Activated CD4-positive, alpha-beta T cell treated with anti-CD3 and anti-CD28 coated beads, Interleukin-2, amount 50 U/mL, for 4 hours (primary cell): ENCODE results near the gene DISC1.

Source experiments
- DNase-seq, 2 experiments: peaks; one replicate each; pipeline ENCODE4 v3.0.0-alpha.2; 2020

DISC1 gene

DNA sequence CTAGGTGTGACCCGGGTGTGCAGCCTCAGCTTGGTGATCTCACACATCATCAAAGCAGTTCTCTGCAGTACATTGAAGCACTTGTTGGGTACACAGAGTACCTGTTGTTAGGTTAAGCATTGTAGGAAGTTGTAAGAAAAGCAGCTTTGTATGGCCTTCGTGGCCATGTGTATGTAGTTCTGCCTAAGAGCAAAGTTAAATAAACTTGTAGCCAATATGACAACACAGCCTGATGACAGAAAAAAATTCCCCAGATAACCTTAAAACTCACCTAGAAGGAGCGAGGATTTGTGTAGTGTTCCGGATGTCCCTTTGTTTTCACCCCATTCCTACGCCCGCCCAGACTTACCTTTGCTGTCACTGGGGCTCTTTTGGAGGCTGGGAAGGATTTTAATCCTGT, 48.0 kb downstream of the DISC1 start:
- no peak for DNase-seq

DNA sequence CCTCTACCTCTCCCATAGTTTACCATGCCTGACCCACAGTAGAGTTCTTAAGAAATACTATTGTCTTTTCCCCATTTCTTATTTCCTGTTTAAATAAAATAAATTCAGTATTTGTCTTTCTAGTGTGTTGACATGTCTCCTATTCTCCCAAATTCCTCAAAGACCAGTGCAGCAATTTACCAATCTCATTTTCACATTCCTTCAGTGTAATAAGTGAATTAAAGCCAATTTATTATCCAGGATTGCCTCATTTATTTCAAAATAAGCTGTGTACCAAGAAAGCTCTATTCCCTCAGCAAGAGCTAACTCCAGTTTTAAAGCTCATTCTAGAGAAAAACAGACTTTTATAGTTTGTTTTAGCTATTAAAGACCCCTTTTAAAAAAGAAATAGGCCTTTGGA, 49.9 kb downstream of the DISC1 start:
- no peak for DNase-seq

DNA sequence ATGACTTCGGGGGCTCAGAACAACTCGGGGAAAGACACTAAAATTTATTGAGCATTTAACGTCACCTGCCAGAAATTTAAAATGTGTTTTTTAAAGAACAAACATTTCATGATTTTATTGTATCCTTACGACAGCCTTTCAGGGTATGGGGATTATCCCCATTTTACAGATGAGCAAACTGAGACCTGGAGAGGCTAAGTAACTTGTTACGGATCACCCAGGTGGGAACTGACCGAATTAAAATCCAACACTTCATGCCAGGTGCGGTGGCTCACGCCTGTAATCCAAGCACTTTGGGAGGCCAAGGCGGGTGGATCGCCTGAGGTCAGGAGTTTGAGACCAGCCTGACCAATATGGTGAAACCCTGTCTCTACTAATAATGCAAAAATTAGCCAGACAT, 50.9 kb downstream of the DISC1 start:
- DNase-seq, result no peak

DNA sequence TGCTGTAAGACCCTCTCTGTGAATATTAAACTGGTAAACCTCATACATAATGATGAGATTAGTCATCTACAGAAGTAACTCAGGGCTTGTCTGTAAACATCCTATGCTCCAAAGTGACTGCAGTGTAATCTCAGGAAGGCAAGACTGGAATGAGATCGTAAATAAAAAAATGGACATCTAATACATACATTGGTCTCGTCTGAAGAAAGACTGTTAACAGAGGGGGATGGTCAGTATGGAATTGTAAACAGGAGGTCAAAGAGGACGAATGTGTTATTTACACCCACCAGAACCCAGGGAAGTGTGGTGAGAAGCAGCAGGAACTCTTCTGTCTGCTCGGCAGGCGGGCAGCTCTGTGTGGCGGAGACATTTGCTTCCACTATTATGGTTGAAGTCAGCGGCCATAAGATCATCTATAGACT, 51.4 kb downstream of the DISC1 start:
- DNase-seq, result no peak

DNA sequence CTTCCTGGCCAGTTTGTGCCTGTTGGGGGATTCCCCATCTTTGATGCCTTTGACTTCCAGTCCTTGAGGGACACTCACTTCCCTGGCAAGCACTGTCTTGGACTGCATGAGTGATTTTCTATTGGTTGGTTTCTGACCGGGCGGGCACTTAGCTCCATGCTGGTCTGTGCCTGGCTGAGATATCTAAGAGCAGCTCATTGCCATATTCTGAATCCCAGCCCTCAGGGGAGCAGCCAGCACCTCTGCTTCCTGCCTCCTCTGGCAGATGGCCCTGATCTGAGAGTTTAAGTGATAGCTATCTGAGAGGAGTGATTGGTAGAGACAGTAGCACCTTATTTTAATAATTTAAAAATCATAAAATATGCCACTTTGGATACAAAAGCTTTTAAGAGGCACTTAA, 52.5 kb downstream of the DISC1 start:
- DNase-seq, result no peak

DNA sequence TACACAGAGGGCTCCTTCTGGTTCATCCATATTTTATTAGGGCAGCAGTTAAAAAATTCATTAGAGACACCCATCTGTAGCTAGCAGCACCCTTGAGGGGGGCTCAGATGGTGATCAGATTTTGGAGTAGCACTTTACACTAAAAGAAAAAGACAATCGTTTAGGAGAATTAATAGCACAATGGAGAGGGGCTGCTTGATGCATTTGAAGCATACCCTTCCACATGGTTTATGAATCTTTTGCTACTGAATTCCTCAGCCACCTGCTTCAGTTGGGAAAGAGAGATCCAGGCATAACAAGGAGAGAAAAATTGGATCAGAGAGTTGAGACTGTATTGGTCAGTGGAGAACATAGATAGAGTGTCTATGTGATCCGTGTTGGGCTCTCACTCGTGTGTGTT, 54.4 kb downstream of the DISC1 start:
- no peak for DNase-seq

DNA sequence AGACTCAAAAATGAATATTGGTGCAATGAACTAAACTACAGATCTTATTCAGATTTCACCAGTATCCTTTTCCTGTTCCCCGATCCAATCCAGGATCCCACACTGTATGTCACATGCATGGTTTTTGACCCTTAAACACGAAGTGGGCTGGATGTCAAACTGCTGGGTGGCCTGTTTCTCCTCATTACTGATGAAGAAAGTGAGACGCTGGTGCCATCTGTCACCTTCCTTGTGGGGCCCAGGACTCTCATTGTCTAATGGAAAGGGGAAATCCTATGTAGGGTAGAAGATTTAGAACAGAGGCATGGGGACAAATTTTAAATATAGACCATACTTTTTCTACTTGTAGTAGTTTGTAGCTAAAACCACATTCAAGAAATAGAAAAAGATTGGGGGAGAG, 56.2 kb downstream of the DISC1 start:
- DNase-seq, result no peak

DNA sequence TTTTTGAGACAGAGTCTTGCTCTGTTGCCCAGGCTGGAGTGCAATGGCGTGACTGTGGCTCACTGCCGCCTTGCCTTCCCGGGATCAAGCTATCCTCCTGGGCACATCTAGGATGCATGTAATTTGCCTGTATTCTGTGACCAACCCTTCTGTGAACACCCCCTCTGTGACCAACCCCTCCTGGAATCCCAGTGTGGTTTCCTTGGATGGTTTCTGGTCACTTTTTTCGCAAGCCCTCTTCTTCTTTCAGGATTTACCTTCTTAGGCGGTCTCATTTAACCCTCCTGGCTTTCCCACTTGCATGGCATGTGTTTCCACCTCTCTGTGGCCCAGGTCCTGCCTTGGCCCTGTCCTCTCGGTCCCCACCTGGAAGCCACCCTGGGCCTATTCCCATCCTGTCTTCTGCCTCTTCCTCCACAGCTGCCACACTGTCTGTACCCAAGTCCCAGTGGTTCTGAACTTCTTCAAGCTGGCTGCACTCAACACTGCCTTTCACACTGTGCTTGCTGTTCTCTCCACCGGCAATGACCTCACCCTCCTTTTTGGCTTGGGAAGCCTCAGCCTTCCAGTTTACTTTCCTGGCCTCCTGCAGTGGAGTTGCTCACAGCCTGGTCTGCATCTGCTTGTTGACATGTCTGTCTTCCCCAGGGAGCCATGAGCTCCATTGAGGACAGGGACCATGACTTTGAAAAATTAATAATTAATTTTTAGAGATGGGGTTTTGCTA, 57.0 kb downstream of the DISC1 start:
- DNase-seq, result no peak

DNA sequence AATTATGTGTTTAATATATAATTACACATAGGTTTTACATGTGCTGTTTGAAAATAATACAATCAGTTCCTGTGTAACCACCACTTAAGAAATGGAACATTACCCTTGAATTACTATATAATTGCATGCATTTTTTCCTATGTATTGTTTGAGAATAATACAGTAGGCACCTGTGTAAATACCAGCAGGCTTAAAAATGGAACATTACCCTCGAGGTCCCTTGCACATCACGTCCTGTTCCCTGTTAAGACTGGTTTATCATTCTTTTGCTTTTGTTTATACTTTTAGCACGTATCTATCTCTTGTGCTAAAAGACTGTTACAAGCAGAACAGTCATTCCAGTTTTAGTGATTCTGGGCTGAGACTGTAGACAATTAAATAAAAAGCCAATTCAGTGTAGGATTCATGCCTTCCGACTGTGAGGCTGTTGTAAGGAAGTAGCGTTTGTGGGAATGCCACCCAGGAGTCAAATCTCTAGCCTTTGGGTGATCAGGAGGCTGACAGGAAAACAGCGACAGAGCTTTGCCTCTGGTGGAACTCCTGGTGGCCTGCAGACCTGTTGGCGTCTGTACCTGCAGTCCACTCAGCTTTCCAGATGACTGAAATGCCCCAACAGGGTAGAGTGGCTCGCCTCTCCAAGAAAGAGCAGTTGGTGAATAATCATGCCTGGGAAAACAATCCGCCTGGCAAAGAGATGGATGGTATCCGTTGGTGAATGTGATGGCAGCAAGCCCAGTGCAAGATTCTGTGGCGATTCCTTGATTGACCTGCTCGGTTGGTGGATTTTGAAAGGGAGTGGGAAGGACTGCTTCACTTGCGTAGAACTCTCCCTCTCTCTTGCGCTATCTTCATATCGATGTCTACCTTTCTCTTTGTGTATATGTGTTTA, 58.0 kb downstream of the DISC1 start:
- DNase-seq, result no peak

DNA sequence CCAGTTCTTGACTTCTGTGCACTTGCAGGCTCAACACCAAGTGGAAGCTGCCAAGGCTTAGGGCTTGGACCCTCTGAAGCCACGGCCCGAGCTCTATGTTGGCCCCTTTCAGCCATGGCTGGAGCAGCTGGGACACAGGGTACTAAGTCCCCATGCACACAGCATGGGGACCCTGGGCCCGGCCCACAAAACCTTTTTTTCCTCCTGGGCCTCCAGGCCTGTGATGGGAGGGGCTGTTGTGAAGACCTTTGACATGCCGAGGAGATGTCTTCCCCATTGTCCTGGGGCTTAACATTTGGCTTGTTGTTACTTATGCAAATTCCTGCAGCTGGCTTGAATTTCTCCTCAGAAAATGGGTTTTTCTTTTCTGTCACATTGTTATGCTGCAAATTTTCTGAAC, 59.8 kb downstream of the DISC1 start:
- DNase-seq, result no peak

DNA sequence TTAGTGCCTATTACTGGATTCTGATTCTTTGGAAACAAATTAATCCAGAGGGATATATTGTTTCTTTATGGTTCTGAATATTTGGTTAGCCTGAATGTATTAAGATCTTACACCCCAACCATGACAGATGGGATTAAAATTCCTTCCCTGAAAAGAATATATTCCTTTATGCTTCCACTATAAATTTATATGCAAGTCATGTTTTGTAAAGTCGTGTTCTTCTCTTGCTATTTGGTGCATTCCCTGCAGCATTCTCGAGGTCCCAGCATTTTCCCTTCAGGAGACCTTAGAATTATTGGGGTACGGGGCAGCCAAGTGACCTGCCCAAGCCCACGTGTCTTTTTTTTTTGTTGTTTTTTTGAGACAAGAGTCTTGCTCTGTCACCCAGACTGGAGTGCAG, 62.4 kb downstream of the DISC1 start:
- DNase-seq, result no peak

DNA sequence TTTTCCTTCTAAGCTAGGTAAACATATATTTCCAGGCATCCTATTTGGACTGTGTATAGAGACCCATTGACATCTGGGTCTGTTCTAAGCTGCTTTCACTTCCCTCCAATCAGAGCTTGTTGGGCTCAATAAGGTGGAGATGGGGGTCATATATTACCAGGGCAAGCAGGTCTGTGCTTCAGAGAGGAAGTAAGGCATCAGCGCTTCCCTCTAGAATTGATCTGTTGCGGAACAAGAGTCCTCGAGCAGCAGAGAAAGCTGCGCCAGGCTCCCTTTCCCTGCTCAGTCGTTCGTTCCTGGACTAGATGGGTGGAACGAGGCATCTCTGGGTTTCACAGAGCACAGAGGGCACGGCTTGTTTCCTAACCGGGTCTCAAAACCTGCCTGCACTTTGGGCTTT, 63.5 kb downstream of the DISC1 start:
- no peak for DNase-seq

DNA sequence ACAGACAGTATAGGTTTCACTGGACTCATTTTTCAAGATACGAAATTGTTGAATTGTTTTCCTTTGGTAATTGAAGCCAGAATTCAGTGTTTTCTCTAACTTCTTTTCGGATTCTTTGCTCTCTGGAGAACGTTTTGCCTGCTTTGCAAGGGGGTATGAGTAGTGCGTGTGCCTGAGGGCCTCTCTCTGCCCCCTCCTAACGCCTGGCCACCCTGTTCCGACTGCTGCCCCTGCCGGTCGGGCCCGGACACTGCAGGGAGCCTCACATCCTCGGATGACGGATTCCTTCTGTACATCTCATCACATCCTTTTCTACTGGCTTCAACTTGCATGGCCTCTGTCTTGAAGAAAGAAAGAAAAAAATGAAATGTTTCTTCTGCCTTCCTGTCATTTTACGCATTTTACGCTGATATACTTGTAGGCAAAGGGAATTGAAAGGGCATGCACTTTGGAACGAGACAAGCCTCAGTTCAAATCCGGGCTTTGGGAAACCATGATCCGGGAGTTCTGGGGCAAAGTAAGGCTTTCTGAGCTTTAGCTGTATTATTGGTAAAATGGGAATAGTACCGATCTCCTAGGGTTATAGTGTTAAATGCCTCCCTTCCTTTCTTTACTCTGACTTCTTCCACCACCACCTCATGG, 65.1 kb downstream of the DISC1 start:
- no peak for DNase-seq

DNA sequence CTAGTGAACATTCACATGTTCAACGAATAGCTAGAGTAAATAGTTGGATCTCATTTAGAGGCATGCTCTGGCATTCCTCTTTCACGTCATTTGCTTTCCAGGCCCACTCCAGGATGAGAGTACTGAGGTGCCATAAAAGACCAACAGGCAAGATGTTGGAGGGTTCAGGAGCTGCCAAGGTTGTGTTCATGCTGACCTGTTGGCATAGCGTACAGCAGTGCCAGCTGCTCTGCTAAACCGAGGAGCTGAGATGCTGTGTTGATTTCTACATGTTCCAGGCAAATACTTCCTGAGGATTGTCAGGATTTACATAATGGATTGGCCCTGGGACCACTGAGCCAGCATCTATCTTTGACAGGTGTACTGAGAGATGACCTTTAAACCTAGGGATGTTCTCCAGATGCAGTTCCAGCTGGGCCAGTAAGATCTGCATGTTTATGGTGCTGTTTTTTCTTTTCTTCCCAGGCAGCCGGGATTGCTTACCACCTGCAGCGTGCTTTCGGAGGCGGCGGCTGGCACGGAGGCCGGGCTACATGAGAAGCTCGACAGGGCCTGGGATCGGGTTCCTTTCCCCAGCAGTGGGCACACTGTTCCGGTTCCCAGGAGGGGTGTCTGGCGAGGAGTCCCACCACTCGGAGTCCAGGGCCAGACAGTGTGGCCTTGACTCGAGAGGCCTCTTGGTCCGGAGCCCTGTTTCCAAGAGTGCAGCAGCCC, 66.9 kb downstream of the DISC1 start:
- DNase-seq, result no peak

DNA sequence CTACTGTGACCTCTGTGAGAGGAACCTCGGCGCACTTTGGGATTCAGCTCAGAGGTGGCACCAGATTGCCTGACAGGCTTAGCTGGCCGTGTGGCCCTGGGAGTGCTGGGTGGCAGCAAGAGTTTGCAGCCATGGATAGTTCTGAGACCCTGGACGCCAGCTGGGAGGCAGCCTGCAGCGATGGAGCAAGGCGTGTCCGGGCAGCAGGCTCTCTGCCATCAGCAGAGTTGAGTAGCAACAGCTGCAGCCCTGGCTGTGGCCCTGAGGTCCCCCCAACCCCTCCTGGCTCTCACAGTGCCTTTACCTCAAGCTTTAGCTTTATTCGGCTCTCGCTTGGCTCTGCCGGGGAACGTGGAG, 67.5 kb downstream of the DISC1 start:
- no peak for DNase-seq

DNA sequence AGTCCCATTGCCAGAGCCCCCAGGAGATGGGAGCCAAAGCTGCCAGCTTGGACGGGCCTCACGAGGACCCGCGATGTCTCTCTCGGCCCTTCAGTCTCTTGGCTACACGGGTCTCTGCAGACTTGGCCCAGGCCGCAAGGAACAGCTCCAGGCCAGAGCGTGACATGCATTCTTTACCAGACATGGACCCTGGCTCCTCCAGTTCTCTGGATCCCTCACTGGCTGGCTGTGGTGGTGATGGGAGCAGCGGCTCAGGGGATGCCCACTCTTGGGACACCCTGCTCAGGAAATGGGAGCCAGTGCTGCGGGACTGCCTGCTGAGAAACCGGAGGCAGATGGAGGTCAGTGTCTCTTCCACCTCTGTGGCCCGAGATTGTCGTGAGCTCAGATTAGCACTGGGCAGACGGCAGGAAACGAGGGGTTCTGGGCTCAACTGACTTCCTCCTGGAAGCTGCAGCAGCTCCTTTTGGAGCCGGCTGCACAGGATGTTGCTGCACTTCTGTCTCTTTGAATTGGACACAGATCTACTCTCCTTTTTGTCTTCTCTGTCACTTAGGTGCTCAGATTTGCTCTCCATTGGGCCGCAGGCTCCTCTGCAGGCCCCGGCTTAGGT, 68.0 kb downstream of the DISC1 start:
- no peak for DNase-seq

DNA sequence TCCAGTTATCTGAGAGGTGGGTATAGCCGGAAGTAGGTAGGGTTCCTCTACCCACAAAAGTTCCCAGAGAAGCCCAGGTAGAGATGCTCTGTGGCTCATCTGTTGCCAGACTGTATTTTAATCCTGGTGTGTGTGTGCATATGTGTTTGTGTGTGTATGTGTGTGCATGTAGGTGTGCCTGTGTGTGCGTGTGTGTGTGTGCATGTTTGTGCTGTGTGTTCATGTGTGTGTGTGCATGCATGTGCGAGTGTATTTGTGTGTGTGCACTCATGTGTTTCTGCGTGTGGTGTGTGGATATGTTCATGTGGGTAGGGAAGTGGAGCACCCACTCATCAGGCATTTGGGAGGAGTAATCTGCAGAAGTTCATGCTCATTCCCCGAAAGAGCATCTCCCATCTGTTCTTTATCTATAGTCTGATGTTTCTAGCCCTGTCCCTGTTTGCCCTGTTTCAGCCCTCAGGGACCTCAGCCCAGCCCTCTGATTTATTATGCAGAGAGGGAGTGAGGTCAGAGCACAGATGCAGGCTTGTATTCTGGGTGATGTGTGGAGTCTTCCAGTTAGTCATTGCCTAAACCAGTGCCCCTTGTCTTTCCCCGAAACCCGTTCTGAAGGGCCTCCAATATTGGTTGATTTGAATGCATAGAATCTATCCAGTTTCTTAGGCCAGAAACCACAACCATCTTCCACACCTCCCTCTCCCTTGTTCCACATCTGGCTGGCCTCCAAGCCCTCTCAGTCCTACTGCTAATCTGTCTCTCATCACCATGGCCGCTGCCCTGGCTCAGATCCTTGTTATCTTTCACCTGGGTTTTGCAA, 69.1 kb downstream of the DISC1 start:
- DNase-seq, result no peak

DNA sequence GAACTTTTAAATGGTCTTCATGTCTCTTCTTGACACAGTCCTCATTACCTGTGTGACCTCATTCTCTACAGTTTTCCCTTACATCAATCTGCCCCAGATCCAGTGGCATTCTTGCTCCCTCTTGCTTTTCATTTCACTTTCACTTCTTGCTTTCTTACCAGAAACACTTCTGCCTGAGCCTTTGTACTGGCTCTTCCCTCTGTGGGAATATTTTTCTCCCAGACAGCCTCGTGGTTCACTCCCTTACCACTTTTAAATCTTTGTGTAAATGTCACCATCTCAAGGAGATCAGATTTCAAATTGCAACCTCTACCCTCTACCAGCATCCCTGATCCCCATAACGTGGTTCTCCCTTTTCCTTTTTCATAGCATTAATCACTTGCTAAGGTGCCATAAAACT, 73.2 kb downstream of the DISC1 start:
- DNase-seq, result no peak

DNA sequence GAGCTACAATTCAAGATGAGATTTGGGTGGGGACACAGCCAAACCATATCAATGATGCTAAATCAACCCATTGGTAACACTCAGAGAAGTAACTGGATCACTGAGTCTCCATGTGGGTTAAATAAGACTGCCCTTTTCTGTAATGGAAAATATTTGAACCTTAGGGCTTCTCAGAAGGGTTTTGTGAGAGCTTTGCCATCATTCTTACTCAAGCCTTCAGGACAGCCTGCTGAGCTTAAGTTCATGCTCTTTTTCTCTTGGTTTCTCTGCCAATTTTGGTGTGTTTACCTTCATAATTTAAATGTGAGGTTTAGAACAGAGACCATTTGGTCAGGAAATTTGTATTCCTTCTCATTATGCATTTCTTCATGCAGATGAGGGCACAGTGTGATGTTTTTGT, 74.7 kb downstream of the DISC1 start:
- no peak for DNase-seq

DNA sequence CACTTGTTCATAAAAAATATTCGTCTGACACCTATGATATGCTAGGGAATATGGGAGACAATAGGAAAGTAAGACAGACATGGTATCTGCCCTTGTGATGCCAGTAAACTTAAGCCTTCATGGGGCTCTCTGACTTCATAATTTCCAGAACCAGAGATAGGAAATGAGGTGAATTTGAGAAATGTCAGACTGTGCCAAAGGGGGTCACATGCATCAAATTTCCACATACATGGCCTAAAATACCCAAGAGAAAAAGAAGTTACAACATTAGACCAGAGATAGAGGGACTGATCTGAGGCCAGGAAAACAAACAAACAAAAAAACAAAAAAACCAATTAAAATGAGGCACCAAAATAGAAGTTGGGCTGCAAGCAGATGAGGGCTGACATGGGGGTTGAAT, 75.7 kb downstream of the DISC1 start:
- no peak for DNase-seq

DNA sequence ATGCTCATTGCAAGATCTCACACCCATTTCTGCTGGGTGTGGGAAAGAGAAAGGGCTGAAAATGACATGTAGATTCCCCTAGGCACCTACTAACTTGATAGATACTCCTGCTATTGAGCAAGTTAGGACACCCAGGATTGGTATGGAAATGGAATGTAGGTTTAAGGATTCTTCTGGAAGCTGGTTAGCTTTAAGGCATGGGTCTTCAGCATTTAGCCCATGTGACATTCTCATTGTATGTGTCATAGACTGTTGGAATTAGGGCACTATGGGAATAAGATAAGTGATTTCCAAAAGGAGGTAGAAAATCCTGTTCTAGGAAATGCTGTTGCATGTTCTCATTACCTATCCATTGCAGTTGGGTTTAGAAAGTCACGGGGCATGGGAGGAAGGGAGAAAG, 76.2 kb downstream of the DISC1 start:
- no peak for DNase-seq
